Activated T-cell treated with anti-CD3 and anti-CD28 coated beads for 4 hours (primary cell): Measurements from ENCODE around the gene E4F1.
"Not testable (repeated sequence)": the region's sequence is repeated elsewhere in the genome, so short reads cannot be mapped to it uniquely, and the experiment has no call there.

Experiments
- DNase-seq: peaks from one replicate; pipeline ENCODE4 v3.0.0-alpha.2; 2020

E4F1 gene

DNA sequence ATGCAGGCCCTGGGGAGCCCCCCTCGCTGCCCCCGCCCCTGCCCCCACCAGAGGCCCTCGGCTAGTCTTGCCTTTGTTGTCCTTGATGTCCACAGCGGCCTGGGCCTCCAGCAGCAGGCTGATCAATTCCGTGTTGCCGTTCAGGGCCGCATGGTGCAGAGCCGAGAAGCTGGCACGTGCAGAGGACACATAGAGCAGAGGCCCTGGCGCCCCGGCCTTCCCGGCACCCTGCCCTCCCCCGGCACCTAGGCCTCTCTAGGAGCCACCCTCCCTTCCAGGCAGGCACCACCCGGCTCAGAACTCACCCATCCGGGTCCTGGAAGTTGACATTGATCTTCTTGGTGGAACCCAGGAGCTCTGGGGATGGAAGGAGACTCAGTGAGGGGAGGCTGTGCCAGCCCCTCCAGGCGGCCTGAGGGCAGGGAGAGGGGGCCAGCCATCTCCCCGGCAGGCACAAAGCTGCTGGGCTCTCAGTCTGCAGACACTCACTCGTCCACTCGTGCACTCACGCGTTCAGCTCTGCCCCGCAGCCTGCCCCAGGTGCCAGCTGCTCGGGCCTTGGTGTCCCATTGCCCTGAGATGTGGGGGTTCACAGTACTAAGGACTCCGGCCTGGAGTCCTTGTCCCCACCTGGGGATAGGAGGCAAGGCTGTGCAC lies 33.3 kb upstream of the E4F1 start:
- no peak for DNase-seq

DNA sequence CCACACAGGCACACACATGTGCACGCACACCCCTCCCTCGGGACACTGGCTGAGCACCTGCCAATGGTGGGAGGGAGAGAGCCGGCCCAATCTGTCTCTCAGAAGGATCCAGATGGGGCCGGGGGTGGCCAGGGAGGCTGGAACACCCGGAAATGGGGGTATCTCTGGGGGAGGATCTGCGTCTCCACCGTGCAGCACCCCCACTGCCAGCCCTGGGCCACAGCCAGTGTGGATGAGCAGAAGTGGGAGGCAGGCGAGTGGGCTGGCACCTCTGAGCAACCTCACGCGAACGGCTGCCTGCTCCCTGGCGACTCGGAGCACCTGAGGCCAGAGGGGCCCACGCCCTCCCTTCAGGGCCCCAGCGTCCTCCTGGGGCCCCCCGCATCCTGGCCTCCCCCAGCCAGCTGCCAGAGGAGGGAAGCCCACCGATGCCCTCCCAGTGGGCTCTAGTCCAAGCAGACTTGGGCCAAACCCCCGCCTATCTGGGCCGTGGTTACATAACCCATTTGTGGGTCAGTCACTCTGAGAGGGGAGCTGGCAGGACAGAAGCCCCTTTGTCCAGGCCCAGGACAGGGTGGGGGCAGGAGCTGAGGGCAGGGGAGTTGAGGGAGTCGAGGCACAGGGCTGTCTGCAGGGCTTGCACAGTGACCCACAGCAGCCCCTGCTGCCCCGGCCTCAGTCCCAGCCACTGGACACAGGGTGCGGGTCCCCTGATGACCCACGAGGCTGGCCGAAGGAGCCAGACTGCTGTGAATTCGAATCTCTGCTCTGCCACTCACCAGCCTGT lies 32.5 kb upstream of the E4F1 start:
- DNase-seq: no peak

DNA sequence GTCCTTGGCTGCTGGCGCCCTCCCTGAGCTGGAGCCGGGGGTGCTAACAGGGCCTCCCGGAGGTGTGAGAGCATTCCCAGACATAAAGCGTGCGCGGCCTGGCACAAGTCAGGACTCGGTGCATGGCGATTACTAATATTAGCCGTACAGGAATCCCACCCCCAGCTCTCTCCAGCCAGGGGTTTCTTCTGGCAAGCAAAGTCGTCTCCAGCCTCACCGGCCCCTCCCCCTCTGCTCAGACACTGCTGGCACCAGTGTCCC lies 32.0 kb upstream of the E4F1 start:
- no peak for DNase-seq

DNA sequence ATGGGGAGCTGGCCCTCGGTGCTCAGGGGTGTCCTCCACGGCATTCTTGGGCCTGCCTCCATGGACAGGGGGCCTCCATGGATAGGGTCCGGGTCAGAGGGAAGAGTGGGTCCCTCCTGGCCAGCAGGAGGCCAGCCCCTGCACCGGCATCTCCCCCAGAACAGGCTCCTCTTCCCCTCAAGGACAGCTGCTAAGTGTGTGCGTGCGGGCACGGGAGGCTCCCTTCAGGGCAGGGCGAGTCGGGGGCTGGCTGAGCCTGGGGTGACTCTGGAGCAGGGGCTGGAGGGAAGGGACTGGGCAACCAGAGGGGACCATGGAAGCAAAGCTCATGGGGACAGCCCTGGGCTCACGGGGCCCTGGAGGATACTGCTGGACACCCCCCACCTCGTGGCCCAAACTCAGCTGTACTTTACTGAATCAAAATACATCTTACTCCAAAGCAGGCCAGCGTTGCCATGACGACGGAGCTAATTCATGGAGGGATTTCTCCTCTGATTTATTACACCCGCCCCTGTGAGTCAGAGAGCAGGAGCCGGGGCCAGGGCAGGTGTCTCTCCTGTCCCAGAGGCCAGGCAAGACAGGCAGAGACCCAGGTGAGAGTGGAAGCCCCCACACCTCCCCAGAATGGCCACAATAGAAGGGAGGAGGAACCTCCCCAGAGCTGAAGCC lies 29.1 kb upstream of the E4F1 start:
- no peak for DNase-seq

DNA sequence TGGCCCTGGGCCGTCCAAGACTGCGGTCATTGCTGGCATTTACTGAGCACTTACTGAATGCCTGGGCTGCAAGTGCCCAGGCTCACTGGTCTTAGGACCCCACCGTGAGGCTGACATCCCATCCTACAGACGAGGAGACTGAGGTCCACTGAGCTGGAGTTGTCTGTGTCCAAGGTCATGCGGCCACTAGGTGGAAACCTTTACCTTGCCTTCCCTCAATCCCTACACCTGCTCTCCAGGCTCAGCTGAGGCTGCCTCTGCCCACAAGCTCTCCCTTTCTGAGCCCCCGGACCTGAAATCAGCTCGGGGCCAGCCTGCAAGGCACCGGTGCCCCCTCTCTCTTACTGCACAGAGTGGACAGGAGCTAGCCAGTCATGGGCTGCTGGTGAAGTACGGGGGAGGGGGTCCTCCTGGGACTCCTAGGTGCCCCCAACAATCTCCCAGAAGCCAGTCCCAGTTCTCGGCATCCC lies 28.5 kb upstream of the E4F1 start:
- DNase-seq: no peak

DNA sequence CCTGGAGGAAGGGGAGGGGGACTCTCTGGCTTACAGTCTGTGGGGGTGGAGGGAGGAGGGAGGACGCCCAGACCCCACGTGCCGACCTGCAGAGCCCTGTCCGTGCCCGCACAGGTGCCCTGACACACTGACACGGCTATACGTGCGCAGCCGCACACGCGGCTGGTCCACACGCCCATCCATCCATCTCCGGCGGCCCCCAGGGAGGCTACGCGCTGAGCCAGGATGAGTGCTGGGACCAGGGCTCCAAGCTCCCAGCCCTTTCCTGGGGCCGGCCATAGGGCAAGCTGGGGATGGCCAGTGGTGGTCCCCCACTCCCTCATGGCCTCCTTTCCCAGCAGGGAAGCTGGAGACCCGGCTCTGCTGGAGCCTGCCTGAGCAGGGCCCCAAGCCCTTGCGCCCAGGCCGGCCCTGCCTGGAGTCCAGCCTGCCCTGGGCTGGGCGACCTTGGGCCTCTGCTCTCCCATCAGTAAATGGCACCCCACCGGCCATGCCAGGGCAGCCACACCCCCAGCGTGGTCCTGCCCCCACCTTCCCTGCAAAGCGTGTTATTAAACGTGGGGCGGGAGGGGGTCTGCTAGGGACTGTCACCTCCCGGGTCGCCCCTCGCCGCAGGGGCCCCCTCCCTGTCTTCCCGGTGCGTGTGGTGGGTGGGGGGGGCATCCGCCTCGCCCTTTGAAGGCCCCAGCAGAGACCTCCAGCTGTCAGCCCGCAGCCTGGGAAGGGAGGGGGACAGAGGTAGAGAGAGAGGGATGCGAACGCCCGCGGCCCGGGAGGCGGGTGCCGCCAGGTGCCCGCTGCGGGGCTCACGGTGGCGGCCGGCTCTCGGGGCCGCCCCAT lies 27.8 kb upstream of the E4F1 start:
- no peak for DNase-seq

DNA sequence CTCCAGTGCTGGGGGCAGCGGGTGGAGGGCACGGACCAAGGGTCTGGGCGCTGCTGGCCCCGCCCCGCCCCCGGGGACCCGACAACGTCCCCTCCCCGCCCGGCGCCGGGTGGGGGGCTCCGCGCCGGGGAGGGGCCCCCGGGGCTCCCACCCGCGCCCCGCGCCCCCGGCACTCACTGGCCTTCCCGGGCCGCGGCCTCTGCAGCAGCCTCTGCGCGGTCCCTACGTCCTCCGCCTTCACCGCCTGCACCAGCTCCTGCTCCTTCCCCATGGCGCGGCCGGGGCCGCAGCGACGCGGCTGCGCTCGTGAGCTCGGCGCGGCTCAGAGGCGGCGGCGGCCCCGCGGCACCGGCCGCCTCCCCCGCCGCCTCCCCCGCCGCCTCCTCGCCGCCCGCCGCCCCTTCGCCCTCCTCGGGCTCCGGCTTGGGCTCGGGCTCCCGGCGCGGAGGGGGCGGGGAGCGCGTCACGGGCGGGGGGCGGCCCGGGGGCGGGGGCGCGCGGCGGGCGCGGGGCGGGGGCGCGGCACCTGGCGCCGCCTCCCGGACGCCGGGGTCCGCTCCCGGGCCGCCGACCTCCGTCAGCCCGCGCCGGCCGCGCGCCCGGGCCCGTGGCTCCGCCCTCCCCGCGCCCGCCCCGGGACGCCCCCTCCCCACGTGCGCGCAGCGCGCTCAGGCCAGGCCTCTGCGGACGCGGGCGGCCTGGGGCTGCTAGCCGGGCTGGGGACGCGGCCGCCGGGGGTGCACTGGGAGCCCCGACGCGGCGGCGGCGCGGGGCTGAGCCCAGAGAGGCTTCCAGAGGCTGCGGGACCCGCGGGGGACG lies 27.0 kb upstream of the E4F1 start, which contains the start of gene CASKIN1:
TSS of gene CASKIN1 (minus strand) at position 444 of the 819 bp plus-strand sequence. CDS start at position 271, 173 bp downstream.
- no peak for DNase-seq

DNA sequence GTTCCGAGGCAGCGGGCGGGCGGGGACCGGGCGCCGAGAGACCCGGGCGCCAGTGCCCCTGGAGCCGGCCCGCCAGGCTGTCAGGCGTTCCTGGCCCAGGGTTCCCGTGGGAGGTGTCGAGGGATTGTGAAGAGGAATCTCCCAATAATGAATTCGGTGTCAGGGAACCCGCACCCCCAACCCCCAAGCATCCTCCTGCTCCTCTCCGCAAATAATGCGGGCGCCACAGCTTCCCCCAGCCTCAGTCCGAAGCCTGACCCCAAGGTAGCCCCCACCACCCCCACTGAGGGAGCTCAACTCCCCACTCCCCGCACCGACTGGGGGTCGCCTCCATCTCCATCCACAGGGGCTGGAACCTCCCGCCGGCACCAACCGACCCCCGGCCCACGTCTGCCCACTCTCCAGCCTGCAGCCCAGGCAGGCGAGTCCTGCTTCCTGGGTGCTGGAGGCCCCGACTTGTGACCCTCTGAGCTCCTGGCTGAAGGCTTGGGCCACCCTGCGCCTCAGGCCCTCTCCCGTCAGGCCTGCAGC lies 26.3 kb upstream of the E4F1 start:
- no peak for DNase-seq

DNA sequence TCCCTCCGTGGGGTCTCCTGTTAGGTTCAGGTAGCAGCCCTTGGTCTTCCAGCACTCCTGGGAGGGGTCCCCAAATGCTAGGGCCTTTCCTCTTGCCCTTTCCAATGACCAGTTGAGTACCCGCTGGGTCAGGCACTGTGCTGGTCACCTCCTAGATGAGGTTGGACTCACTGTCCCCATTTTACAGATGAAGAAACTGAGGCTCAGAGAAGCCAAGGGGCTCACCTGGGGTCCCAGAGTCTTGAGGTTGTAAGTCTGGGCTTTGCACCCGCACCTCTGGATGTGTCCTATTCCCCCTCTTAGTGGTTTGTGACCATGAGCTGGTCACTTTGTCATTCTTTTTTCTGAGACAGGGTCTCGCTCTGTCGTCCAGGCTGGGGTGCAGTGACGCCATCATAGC lies 25.6 kb upstream of the E4F1 start:
- no peak for DNase-seq

DNA sequence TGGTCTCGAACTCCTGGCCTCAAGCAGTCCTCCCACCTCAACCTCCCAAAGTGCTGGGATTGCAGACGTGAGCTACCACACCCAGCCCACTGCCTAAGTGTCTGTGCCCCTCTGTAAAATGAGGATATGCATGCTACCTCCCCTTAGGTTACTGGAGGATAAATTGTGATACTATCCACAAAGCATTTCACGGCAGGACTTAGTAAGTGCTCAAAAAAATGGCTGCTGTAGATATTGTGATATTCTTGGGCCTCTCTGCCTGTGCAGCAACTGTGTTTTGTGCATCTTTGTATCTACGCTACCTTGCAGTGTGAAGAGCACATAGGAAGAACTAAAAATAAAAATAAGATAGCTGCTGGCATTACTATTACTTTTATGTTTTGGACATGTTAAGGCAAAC lies 25.1 kb upstream of the E4F1 start:
- DNase-seq: no peak

DNA sequence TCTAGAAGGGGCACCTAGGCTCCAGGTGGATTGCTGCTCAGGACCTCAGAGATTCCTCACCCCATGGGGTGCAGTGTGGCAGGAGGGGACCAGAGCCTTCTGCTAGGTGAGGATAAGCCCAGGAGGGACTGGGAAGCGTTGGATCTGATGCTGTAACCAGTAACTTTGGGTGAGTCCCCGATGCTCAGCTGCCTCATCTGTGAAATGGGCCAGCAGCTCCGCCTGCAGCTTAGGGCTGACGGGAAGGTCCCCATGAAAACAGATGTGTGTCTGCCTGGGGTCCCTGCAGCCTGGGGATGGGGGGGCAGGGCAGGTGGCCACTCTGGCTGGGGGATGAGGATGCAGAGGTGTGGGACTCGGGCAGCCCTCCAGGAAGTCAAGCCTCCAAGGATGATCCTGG lies 24.3 kb upstream of the E4F1 start:
- no peak for DNase-seq

DNA sequence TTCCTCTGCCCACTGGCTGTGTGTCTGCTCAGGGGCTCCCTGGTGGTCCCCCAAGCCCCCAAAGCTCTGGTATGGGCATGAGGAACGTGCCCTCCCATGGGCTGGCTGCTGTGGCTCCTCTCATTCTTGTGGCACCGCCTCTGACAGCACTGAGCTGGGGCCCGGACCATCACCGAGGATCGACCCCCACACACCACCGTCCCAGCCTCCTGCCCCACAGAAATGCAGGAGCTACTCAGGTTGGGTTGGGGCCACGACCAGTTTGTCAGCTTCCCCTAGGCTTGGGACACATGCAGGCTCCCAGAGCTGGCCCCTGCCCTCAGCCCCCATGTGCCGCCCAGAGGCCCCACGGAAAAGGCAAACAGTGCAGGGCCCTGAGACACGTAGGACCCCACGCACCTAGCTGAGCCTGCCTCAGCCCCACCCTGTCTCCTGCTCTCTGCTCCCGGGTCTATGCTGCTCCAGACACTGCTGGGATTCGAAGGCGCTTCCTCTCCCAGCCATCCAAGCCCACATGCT lies 23.7 kb upstream of the E4F1 start:
- DNase-seq: no peak

DNA sequence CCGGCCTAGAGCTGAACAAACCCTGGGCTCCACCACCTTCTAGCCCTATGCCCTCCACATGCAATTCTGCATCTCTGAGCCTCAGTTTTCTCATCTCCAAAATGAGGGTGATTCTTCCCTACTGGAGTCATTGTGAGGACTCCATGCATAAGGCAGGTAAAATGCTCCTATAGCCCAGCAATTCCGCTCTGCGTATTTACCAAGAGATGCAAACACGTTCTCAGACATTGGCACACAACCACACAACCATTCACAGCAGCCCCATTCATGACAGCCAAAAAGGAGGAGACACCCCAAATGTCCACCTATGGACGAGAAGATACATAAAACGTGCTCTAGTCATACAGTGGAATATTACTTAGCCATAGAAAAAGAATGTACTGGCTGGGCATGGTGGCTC lies 23.1 kb upstream of the E4F1 start:
- no peak for DNase-seq

DNA sequence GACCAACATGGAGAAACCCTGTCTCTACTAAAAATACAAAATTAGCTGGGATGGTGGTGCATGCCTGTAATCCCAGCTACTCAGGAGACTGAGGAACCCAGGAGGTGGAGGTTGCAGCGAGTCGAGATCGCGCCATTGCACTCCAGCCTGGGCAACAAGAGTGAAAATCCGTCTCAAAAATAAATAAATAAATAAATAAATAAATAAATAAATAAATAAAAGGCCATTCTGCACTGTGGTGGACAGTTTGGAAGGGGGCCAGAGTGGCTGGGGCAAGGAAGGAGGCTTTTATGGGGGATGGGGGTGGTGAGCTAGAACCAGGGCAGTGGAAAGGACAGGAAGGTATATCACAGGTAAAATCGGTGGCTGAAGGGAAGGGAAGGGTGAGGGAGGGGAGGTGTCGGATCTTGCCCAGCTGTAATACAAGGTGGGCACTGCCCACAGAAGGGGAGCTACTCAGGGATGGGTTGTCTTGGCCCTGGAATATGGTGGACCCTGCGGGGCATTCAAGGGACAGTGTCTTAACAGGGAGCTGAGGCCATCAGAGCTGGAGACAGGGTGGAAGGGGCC lies 20.2 kb upstream of the E4F1 start:
- not testable (repeated sequence) for DNase-seq

DNA sequence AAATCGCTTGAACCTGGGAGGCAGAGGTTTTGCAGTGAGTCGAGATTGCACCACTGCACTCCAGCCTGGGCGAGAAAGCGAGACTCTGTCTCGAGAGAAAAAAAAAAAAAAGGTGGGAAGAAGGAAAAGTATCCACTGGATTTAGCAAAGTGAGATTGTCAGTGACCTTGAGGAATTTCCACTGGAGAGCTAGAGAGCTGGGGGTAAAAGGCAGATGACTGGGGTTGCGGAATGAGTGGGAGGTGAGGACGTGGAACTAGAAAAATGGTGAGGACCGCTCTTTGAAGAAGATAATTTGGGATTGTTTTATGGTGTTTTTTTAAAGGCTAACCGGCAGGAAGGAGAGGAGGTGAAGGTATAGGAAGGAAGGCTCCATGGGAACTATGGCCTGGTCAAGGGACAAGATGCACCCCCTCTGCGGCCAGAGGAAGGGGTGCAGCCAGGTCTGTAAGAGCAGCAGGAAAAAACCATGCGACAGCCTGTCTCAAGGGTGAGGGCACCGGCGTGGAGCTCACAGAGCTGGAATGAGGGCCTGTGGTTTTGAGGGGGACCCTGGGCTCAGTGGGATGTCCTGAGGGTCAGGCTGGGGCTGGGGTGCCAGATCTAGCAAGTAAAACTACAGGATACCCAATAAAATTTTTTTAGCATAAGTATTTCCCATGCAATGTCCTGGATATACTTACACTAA lies 18.8 kb upstream of the E4F1 start:
- DNase-seq: no peak

DNA sequence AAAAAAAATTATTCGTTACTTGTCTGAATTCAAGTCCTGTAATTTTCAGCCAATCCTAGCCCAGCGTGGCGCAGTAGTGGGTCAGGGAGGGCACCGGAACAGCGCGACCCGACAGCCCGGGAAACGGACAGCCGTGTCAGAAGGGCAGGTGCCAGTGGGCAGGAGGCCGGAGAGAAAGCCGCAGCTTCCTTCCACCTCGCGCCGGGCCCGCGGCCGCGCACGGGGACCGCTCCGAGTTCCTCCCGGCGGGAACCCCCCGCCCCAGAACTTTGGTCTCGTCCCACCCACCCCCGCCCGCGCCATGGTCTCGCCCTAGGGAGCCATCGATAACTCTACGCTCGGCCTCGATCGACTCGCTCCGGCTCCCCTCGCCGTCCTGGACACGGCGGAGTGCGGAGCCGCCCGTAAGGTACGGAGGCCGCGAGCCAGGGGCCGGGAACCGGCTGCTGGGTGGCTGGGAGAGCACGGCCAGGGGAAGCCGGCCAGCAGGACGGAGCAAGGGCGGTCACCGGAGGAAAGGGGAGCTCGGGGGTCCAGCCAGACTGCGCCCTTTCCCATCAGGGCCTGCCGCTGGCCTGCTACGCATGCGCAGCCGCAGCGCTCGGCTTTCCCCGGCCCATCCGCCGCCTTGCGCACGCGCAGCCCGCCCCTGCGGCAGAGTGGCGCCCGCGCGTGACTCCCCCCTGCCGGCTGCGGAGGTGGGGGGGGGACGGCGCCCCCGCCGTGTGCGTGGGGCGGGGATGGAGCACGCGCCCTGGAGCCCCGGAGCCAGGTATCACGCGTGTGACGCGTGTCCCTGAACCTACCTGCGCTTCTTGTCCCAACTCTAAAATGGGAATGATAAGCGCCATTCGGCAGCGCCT lies 18.1 kb upstream of the E4F1 start, which contains the start of gene MLST8:
TSS of gene MLST8 (plus strand) at position 351 of the 863 bp plus-strand sequence. CDS start 632 bp downstream, outside the sequence.
- DNase-seq: peak; percentile 82

DNA sequence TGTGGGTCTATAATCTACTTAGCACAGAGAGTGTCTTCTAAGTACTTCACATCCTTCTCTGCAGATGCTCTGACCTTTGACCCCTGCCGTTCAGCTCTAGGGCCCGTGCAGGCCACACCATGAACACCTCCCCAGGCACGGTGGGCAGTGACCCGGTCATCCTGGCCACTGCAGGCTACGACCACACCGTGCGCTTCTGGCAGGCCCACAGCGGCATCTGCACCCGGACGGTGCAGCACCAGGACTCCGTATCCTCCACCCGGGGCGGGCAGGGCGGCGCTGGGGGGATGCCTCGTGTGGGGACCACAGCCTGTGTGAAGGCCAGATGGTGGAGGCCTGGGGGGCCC lies 17.5 kb upstream of the E4F1 start:
- no peak for DNase-seq

DNA sequence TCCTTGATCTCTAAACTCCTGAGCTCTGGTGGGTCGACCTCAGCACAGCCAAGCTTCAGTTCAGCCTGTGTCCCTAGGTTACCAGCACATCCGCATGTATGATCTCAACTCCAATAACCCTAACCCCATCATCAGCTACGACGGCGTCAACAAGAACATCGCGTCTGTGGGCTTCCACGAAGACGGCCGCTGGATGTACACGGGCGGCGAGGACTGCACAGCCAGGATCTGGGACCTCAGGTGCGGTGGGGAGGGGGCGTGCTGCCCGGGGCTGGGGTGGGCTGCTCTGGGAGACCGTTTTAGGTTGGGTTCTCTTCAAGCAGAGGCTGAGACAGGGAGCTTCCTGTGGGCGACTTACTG lies 17.0 kb upstream of the E4F1 start:
- DNase-seq: no peak

DNA sequence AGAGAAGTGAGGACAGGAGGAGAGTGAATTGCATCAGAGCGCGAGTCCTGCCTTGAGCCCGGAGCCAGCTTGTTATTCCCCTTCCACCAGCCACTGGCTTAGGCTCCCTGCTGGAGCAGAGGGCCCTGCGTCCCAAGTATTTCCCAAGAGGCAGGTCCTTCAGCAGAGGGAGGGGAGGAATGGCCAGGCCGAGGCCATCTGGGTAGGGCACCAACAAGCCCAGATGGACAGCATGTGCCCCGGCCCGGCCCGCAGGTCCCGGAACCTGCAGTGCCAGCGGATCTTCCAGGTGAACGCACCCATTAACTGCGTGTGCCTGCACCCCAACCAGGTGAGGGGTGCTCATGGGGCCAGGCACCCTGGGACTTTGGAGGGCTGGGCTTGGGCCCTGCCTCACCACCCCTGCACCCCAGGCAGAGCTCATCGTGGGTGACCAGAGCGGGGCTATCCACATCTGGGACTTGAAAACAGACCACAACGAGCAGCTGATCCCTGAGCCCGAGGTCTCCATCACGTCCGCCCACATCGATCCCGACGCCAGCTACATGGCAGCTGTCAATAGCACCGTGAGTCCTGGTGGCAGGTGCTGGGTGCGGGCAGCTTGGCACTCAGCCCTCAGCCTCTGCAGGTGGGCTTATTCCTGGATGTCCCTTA lies 16.5 kb upstream of the E4F1 start:
- DNase-seq: no peak
